ENCODE results near the gene CD209.
A peak's percentile ranks its signal among the peaks of the same experiment; 100 is the strongest.

Gene CD209

GRCh38 chr19:7744199-7744786 lies 3.0 kb downstream of the CD209 start:
- DNase-seq (ENCODE audit: low read depth), result no peak
- H3K4me3 ChIP-seq (ENCODE audit: low read depth, low read length), result no peak overlapping the region
- TF ChIP-seq, protein P1, sequence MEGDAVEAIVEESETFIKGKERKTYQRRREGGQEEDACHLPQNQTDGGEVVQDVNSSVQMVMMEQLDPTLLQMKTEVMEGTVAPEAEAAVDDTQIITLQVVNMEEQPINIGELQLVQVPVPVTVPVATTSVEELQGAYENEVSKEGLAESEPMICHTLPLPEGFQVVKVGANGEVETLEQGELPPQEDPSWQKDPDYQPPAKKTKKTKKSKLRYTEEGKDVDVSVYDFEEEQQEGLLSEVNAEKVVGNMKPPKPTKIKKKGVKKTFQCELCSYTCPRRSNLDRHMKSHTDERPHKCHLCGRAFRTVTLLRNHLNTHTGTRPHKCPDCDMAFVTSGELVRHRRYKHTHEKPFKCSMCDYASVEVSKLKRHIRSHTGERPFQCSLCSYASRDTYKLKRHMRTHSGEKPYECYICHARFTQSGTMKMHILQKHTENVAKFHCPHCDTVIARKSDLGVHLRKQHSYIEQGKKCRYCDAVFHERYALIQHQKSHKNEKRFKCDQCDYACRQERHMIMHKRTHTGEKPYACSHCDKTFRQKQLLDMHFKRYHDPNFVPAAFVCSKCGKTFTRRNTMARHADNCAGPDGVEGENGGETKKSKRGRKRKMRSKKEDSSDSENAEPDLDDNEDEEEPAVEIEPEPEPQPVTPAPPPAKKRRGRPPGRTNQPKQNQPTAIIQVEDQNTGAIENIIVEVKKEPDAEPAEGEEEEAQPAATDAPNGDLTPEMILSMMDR (IDR thresholded peaks at IDR 0.05; ENCODE audit: low read depth, low read length, missing control alignments), result no peak

DNA sequence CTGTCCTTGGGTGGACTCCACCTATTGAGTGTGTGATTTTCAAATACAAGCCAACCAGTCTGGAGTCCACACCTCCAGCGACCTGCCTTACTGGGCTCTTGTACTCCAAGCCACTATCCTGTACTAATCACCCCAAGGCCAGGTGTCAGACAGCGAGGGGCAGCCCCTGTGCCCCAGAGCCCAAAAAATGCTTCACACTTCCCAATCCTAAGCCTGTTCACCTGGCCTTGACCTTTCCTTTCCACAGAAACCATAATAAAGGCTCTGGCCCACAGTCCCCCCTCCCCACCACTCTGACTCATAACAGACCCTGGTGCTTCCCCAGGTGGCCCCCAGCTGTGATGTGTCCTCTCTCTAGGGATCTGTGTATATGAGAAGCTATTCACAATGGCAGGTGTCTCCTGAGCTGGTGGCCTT lies 3.9 kb downstream of the CD209 start:
- peak; percentile 59 for DNase-seq (ENCODE audit: low read depth)
- H3K4me3 ChIP-seq (ENCODE audit: low read depth, low read length), result no peak overlapping the region
- TF ChIP-seq, protein P1 (IDR thresholded peaks at IDR 0.05; ENCODE audit: low read depth, low read length, missing control alignments), result no peak

DNA sequence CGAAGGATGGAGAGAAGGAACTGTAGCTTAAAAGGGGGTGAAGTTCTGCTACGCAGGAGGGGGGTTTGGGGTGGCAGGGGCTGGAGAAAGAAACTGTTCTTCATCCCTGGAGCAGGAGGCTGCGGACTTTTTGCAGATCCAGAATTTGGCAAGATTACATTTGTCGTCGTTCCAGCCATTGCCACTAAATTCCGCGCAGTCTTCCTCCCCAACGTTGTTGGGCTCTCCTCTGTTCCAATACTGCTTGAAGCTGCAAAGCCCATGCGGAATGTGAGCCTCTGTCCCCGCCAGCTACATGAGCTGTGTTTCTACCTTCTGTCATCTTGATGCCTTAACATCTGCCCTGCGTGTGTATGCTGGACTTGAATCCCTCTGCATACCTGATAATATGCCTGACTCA lies 4.3 kb downstream of the CD209 start:
- TF ChIP-seq, protein P1 (IDR thresholded peaks at IDR 0.05; ENCODE audit: low read depth, low read length, missing control alignments), result no peak
- no peak overlapping the region for H3K4me3 ChIP-seq (ENCODE audit: low read depth, low read length)
- DNase-seq (ENCODE audit: low read depth), result no peak

DNA sequence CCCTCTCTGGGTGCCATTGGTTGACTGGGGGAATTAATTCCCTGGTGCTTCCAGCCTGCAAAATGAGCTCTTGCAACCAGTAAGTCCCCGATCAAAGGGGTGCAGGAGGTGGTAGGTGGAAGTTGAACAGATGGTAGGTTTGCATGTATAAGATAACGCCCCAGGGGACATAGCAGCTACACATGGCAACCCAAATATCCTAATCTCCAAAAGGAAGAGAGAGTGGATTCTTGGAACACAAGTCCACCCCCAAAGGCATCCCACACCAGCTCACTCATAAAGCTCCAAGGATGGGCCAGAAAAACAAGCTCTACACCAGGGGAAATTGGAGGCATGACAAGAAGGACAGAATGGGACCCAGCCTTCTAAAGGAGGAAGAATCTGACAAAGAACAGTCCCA lies 4.8 kb downstream of the CD209 start:
- TF ChIP-seq, protein P1 (IDR thresholded peaks at IDR 0.05; ENCODE audit: low read depth, low read length, missing control alignments), result no peak
- DNase-seq (ENCODE audit: low read depth), result no peak
- no peak overlapping the region for H3K4me3 ChIP-seq (ENCODE audit: low read depth, low read length)

- TF ChIP-seq, protein P1 (IDR thresholded peaks at IDR 0.05; ENCODE audit: low read depth, low read length, missing control alignments), result no peak
- no peak for DNase-seq (ENCODE audit: low read depth)
- H3K4me3 ChIP-seq (ENCODE audit: low read depth, low read length), result no peak overlapping the region
These were observed 6.7 kb downstream of the CD209 start for GRCh38 chr19:7740682-7741054.

GRCh38 chr19:7739801-7740681 lies 7.3 kb downstream of the CD209 start:
- H3K4me3 ChIP-seq (ENCODE audit: low read depth, low read length), result no peak overlapping the region
- TF ChIP-seq, protein P1 (IDR thresholded peaks at IDR 0.05; ENCODE audit: low read depth, low read length, missing control alignments), result no peak
- no peak for DNase-seq (ENCODE audit: low read depth)

All from GM12864 (cell line).